Epithelial cell of proximal tubule (primary cell): ENCODE measurements around the gene ZNF692. TPM values are rescaled to one million over a fixed set of nuclear protein-coding genes. Genes with fewer than 3 reads are reported as not detected.
"Not testable (repeated sequence)": the region's sequence is repeated elsewhere in the genome, so short reads cannot be mapped to it uniquely, and the experiment has no call there.

Experiments
- DNase-seq: peaks from one replicate; pipeline ENCODE4 v3.0.0-alpha.2; 2011; ENCODE audit warnings: low read depth
- H3K4me3 ChIP-seq: 2 replicates; pipeline ENCODE4 v1.5.1; 2011; ENCODE audit warnings: low read depth, mild to moderate bottlenecking, low read length
- CTCF ChIP-seq: conservative IDR thresholded peaks from 2 replicates; pipeline ENCODE4 v1.5.1; 2012; ENCODE audit warnings: low read depth, mild to moderate bottlenecking, low read length
- total RNA-seq: library from RNA; depleted of rRNA; stranded (reverse); fragments of >200 nt; gene quantifications from 2 replicates; pipeline ENCODE4 v1.2.3, GENCODE V29; 2015

Gene ZNF692
- total RNA-seq, 1 donor from 2014 or later, result 35.7 TPM

DNA sequence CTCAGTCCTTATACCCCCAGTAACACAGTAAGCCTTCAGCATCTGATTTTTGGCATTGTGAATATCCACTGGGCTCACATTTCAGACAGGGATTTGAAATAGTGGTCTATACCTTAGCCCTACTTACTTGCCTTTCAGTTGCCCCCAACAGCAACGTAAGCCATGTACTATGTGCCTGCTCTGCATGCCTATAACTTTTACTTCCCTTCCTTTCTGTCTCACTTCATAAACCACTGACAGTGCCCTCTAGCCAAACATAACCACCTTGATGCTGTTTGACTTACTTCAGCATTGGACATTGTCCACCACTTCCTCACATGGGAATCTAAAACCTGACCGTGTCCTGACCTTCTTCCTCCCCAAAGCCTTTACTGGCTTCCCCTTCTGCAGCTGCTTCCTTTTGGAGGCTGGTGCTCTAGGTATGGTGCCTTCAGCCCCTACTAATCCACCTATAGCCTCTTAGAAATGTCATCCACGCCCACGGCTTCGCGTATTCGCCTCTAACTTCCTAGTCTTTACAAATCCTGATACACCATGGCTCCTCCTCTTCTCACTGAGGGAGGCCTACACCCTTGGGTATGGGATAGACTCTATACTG, 24.4 kb downstream of the ZNF692 start:
- H3K4me3 ChIP-seq, result no peak overlapping the region
- no peak for TF ChIP-seq CTCF
- no peak for DNase-seq

DNA sequence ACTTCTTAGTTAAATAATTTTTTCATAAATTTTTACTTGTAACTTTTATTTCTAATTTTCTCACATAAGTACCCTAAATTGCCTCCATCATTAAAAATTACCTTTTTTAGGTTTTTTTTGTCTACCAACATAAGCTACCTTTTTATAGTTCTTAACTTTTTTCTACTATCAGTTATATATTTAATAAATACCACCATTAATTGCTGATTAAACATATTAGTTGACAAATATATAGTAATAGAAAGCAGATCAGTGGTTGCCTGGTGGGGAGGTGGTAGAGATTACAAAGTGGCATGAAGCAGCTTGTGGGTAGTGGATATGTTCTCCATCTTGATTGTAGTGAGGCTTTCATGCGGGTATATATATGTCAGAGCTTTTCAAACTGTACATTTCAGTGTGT, 27.0 kb downstream of the ZNF692 start:
- no peak for DNase-seq
- no peak for TF ChIP-seq CTCF
- no peak overlapping the region for H3K4me3 ChIP-seq

- not testable (repeated sequence) for DNase-seq, H3K4me3 ChIP-seq
Observed at GRCh38 chr1:248830718-248831017, 28.2 kb downstream of the ZNF692 start.

GRCh38 chr1:248828845-248829244, 30.0 kb downstream of the ZNF692 start:
- no peak for DNase-seq
- TF ChIP-seq CTCF, result no peak
- no peak overlapping the region for H3K4me3 ChIP-seq

DNA sequence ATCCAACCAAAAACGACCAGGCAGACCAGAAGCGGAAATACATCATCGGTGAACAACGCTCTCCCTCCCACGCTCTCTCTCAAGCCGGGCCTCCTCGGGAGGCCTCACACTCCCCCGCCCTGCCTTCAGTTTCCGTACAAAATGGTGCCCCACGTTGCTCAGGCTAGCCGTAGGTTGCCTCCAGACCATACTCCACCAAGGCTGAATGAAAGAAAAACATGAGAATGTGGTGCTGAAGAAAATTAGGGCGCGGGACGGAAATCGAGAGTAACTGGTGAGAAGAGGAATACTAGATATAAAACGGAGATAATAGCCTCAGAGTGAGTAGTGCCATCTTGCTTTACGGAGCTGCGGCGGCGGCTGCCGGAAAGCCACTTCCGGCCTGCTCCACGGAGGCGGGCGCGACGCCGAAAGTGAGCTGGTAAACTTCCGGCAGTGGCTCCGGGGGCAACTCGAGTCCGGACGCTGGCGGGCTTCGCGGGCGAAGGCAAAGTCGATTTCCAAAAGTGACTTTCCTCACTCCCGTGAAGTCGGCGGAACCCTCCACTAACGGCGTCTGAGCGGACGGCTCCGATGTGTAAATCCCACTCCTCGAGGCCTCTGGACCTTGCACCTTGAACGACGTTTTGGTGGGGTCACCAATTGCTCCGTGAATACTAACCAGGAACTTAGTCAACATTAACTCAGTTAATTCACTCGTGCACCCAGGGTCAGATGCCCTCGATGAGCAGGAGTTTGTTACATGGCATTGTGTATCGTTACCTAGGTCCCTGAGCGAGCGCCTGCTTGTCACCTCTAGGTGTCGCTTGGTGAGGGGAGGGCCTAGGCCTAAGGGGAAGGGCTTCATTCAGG, 32.8 kb downstream of the ZNF692 start, which contains the start of gene SH3BP5L:
TSS of gene SH3BP5L (minus strand) at position 7 of the 852 bp plus-strand sequence. CDS start 980 bp downstream, outside the sequence.
- DNase-seq, result peak; percentile 85
- peak within 1 kb of the TSS; percentile 88 for H3K4me3 ChIP-seq
- peak; percentile 77 for TF ChIP-seq CTCF

- H3K4me3 ChIP-seq, result peak overlapping the region; percentile 88
- TF ChIP-seq CTCF, result no peak
- DNase-seq, result no peak
Observed at GRCh38 chr1:248825573-248825908, 33.3 kb downstream of the ZNF692 start.

GRCh38 chr1:248825136-248825535, 33.7 kb downstream of the ZNF692 start:
- H3K4me3 ChIP-seq, result peak overlapping the region; percentile 88
- no peak for TF ChIP-seq CTCF
- DNase-seq, result no peak
